ENCODE measurements around the gene ADGRA3. TPM values are rescaled to one million over a fixed set of nuclear protein-coding genes. Genes with fewer than 3 reads are reported as not detected.

ADGRA3 gene
- total RNA-seq, 2 donors from 2014 or later, result 32.0 to 33.8 TPM

DNA sequence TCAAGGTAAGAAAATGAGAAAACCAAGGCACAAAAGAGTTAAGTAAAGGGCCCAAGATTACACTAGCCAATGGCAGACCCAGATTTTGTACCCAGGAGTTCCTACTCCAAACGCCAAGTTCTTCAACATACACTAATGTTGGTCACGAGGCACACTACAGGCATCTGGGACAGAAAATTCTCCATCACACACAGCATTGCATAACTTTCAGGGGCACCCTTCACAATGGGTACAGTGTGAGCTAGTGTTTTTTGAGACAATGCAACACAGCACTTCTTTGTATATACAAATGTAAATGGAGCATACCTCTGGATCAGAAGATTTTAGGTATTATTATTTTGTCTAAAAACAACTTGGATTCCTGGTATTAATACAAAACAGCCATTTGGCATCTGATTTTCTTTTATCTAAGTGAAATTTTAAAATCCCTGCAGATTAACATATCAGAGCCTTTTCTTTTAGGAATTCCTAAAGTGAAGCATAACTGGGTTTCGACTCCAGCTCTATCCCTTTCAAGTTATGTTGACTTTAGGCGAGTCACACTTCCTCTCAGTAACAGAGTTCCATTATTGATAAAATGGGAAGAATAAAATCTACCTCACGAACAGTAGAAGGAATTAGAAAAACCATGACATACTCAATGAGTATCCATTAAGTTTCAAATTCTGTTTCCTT is 41.1 kb downstream of the ADGRA3 start:
- H3K36me3 ChIP-seq, result no peaks in the 10 kb centered on the region
- no peak overlapping the region for H3K4me3 ChIP-seq
- no peaks in the 10 kb centered on the region for H3K27me3 ChIP-seq (replicated peaks; ENCODE audit: insufficient read depth)
- no peaks in the 10 kb centered on the region for H3K9me3 ChIP-seq
- H3K27ac ChIP-seq, result no peak overlapping the region
- DNase-seq (ENCODE audit: low spot score), result no peak
- H3K4me1 ChIP-seq (replicated peaks), result no peaks in the 10 kb centered on the region
- WGBS, result 88% methylated on average over 5 of the region's 5 CpGs
- TF ChIP-seq POLR2A (IDR thresholded peaks at IDR 0.05) (no peak), POLR2AphosphoS5 (IDR thresholded peaks at IDR 0.05) (no peak), CTCF (IDR thresholded peaks at IDR 0.05) (no peak)
- intact Hi-C loops (cut with DNase I), result no loop called here

- intact Hi-C loops (cut with DNase I), result no loop called here
- no peaks in the 10 kb centered on the region for H3K27me3 ChIP-seq (replicated peaks; ENCODE audit: insufficient read depth)
- 81% methylated on average over 4 of the region's 4 CpGs for WGBS
- no peaks in the 10 kb centered on the region for H3K4me1 ChIP-seq (replicated peaks)
- no peak for TF ChIP-seq CTCF (IDR thresholded peaks at IDR 0.05)
- H3K4me3 ChIP-seq, result no peak overlapping the region
- H3K9me3 ChIP-seq, result no peaks in the 10 kb centered on the region
- no peak overlapping the region for H3K27ac ChIP-seq
- no peaks in the 10 kb centered on the region for H3K36me3 ChIP-seq
- DNase-seq (ENCODE audit: low spot score), result no peak
Measured at GRCh38 chr4:22473268-22473667, 42.6 kb downstream of the ADGRA3 start.

GRCh38 chr4:22471999-22472461 is 43.8 kb downstream of the ADGRA3 start:
- Histone ChIP-seq H3K27me3 (replicated peaks; ENCODE audit: insufficient read depth) (no peaks in the 10 kb centered on the region), H3K9me3 (no peaks in the 10 kb centered on the region), H3K4me1 (replicated peaks) (no peaks in the 10 kb centered on the region), H3K36me3 (no peaks in the 10 kb centered on the region), H3K4me3 (no peak overlapping the region), H3K27ac (no peak overlapping the region)
- TF ChIP-seq CTCF (IDR thresholded peaks at IDR 0.05), result no peak
- no peak for TF ChIP-seq POLR2AphosphoS5 (IDR thresholded peaks at IDR 0.05)
- no peak for TF ChIP-seq POLR2A (IDR thresholded peaks at IDR 0.05)
- DNase-seq (ENCODE audit: low spot score), result no peak
- WGBS, result 73% methylated on average over 4 of the region's 4 CpGs
- intact Hi-C loops (cut with DNase I), result no loop called here

DNA sequence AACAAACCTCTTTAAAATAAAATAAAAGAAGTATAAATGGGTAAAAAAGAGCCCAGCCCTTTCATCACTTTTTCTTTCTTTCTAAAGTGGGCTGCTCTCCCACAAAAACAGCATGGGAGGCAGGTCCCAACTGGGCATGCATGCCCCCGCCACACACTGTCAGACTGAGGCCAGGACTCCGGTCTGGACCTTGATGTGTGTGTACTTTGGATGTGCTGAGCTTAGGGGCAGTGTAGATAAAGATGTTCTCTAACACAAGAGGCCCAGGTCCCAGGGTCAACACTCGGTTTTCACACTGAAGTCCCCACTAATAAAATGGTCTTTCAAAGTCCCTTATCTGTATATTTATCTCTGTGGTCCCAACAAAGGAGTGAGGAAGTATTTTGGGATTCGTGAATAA is 44.4 kb downstream of the ADGRA3 start:
- Histone ChIP-seq H3K27me3 (replicated peaks; ENCODE audit: insufficient read depth) (no peaks in the 10 kb centered on the region), H3K9me3 (no peaks in the 10 kb centered on the region), H3K4me3 (no peak overlapping the region), H3K27ac (no peak overlapping the region), H3K4me1 (replicated peaks) (no peaks in the 10 kb centered on the region), H3K36me3 (no peaks in the 10 kb centered on the region)
- WGBS, result 71% methylated on average over 4 of the region's 4 CpGs
- intact Hi-C loops (cut with DNase I), result no loop called here
- TF ChIP-seq POLR2AphosphoS5 (IDR thresholded peaks at IDR 0.05), result no peak
- no peak for TF ChIP-seq POLR2A (IDR thresholded peaks at IDR 0.05)
- TF ChIP-seq CTCF (IDR thresholded peaks at IDR 0.05), result no peak
- no peak for DNase-seq (ENCODE audit: low spot score)

DNA sequence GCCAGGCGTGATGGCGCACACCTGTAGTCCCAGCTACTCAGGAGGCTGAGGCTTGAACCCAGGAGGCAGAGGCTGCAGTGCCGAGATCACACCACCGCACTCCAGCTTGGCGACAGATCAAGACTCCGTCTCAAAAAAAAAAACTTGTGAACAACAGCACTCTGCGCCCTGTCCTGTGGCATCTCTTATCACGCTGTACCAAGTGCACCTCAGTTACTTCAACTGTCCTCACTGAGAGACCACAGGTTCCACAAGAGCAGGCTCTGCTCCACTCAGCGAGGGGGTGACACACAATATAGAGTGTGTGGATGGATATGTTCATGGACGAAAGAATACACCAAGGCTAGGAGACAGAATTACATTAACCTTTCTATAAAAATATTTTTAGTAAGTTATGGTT is 49.3 kb downstream of the ADGRA3 start:
- no peak overlapping the region for H3K4me3 ChIP-seq
- no peaks in the 10 kb centered on the region for H3K4me1 ChIP-seq (replicated peaks)
- no peaks in the 10 kb centered on the region for H3K36me3 ChIP-seq
- WGBS, result 92% methylated on average over 10 of the region's 10 CpGs
- no peak for TF ChIP-seq CTCF (IDR thresholded peaks at IDR 0.05)
- TF ChIP-seq POLR2A (IDR thresholded peaks at IDR 0.05), result no peak
- TF ChIP-seq POLR2AphosphoS5 (IDR thresholded peaks at IDR 0.05), result no peak
- no peaks in the 10 kb centered on the region for H3K9me3 ChIP-seq
- intact Hi-C loops (cut with DNase I), result no loop called here
- no peak overlapping the region for H3K27ac ChIP-seq
- H3K27me3 ChIP-seq (replicated peaks; ENCODE audit: insufficient read depth), result no peaks in the 10 kb centered on the region
- DNase-seq (ENCODE audit: low spot score), result no peak
